ENCODE results near the gene CTNNA3.

- TF ChIP-seq CTCF (conservative IDR thresholded peaks at IDR 0.05; ENCODE audit: low read length) (no peak), EZH2phosphoT487 (IDR thresholded peaks at IDR 0.05; ENCODE audit: borderline replicate concordance) (no peak)
These were observed 108.2 kb downstream of the CTNNA3 start for GRCh38 chr10:67587771-67588170.
